ENCODE data around the gene GSE1. TPM values are rescaled to one million over a fixed set of nuclear protein-coding genes. Genes with fewer than 3 reads are reported as not detected.

The GSE1 gene
- total and polyA plus RNA-seq, 9 of the 15 experiments (the other 6 are each of a cell fraction or from before 2014, with no cell fraction given), result 12.2 to 244 (median 57.9) TPM

DNA sequence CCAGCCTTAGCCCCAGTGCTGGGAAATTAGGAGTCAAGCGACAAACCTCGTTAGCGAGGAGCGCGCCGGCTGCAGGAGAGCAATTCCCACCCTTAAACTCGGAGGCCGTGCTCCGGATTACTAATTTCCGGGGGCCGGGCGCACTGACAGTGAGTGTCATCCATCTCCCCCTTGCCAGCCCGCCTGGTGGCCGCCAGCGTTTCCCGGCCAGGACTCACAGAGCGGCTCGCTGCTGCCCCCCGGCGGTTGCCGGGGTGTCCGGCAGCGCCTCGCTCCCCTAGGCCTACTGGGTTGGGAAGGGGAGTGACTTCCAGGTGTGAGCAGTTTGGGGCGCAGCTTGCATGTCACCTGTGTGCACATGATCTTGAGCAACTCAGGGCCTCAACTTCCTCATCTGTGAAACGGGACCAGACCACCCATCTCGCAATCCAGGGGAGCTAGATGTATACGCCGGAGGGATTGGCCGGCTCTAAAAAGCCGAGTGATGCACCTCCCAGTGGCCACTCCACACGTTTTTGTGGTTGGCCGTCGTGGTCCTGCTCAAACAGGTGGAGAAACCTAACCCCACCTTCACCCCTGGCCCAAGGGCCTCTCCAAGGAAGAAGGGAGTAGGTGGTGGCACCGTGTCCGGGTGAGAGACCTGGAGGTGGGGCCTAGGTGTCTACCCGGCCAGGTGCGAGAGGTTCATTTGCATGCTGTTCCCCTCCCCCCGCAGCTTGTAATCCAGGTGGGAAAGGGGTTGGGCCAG, 2.5 kb upstream of the GSE1 start (continued):
- TF ChIP-seq CCNT2 (IDR thresholded peaks at IDR 0.05; ENCODE audit: borderline replicate concordance, extremely low read depth, insufficient read length, low read depth, low read length) (peak; percentile 74), SAP30 (IDR thresholded peaks at IDR 0.05; ENCODE audit: borderline replicate concordance, insufficient read depth, low read depth, low read length, poor library complexity, severe bottlenecking) (peak; percentile 33), ATF3 (IDR thresholded peaks at IDR 0.05) (no peak; the same call in 1 of the 2 replicates), ATF3 (CRISPR knock-in tag; conservative IDR thresholded peaks at IDR 0.05) (0 out of 2 replicates have a peak, but pooled peaks have one; percentile 55), NFE2L1 (tag; IDR thresholded peaks at IDR 0.05; ENCODE audit: borderline replicate concordance, low read depth) (no peak), TAF1 (IDR thresholded peaks at IDR 0.05; ENCODE audit: control insufficient read depth, extremely low read depth, insufficient read depth, low read length, severe bottlenecking) (peak; percentile 22)
- TF ChIP-seq, protein P1, sequence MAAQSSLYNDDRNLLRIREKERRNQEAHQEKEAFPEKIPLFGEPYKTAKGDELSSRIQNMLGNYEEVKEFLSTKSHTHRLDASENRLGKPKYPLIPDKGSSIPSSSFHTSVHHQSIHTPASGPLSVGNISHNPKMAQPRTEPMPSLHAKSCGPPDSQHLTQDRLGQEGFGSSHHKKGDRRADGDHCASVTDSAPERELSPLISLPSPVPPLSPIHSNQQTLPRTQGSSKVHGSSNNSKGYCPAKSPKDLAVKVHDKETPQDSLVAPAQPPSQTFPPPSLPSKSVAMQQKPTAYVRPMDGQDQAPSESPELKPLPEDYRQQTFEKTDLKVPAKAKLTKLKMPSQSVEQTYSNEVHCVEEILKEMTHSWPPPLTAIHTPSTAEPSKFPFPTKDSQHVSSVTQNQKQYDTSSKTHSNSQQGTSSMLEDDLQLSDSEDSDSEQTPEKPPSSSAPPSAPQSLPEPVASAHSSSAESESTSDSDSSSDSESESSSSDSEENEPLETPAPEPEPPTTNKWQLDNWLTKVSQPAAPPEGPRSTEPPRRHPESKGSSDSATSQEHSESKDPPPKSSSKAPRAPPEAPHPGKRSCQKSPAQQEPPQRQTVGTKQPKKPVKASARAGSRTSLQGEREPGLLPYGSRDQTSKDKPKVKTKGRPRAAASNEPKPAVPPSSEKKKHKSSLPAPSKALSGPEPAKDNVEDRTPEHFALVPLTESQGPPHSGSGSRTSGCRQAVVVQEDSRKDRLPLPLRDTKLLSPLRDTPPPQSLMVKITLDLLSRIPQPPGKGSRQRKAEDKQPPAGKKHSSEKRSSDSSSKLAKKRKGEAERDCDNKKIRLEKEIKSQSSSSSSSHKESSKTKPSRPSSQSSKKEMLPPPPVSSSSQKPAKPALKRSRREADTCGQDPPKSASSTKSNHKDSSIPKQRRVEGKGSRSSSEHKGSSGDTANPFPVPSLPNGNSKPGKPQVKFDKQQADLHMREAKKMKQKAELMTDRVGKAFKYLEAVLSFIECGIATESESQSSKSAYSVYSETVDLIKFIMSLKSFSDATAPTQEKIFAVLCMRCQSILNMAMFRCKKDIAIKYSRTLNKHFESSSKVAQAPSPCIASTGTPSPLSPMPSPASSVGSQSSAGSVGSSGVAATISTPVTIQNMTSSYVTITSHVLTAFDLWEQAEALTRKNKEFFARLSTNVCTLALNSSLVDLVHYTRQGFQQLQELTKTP (IDR thresholded peaks at IDR 0.05; ENCODE audit: low read depth in 1 of 2, partially characterized antibody in 2 of 2), result peak in 1 of 2 experiments; percentile 84
- TF ChIP-seq, protein P2, sequence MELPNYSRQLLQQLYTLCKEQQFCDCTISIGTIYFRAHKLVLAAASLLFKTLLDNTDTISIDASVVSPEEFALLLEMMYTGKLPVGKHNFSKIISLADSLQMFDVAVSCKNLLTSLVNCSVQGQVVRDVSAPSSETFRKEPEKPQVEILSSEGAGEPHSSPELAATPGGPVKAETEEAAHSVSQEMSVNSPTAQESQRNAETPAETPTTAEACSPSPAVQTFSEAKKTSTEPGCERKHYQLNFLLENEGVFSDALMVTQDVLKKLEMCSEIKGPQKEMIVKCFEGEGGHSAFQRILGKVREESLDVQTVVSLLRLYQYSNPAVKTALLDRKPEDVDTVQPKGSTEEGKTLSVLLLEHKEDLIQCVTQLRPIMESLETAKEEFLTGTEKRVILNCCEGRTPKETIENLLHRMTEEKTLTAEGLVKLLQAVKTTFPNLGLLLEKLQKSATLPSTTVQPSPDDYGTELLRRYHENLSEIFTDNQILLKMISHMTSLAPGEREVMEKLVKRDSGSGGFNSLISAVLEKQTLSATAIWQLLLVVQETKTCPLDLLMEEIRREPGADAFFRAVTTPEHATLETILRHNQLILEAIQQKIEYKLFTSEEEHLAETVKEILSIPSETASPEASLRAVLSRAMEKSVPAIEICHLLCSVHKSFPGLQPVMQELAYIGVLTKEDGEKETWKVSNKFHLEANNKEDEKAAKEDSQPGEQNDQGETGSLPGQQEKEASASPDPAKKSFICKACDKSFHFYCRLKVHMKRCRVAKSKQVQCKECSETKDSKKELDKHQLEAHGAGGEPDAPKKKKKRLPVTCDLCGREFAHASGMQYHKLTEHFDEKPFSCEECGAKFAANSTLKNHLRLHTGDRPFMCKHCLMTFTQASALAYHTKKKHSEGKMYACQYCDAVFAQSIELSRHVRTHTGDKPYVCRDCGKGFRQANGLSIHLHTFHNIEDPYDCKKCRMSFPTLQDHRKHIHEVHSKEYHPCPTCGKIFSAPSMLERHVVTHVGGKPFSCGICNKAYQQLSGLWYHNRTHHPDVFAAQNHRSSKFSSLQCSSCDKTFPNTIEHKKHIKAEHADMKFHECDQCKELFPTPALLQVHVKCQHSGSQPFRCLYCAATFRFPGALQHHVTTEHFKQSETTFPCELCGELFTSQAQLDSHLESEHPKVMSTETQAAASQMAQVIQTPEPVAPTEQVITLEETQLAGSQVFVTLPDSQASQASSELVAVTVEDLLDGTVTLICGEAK (IDR thresholded peaks at IDR 0.05), result peak; percentile 7; the same call in 1 of the 2 replicates
- TF ChIP-seq, protein P2 (CRISPR knock-in tag; IDR thresholded peaks at IDR 0.05), result no peak
